ENCODE measurements around the gene FCMR.
"Not testable (repeated sequence)": the region's sequence is repeated elsewhere in the genome, so short reads cannot be mapped to it uniquely, and the experiment has no call there.

The FCMR gene

GRCh38 chr1:206867716-206868115, 54.0 kb downstream of the FCMR start:
- DNase-seq = no peak

GRCh38 chr1:206867239-206867638, 54.5 kb downstream of the FCMR start:
- no peak for DNase-seq

DNA sequence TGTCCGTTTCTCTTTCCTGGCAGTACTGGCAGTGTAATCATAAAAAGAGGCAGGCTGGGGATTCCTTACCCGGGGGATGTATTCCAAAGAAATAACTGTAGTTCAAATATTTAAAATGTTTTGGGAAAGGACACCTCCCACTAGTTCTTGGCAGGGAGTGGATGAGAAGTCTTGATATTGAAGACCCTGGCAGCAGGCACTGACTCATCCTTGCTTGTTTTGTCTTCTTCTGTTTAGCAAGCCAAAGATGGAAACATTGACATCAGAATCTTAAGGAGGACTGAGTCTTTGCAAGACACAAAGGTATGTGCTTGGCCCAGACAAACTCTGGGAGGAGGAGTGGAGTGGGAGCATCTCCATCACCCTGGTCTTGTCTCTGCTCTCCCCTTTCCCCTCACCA, 55.7 kb downstream of the FCMR start:
- DNase-seq = no peak

- peak; percentile 78 to 79 for DNase-seq
Observed at GRCh38 chr1:206864939-206865671, 56.6 kb downstream of the FCMR start, which contains the start of gene IL20. Gene IL20 (plus strand): TSS chr1:206865623. CDS start chr1:206865853, 230 bp downstream.

GRCh38 chr1:206863266-206863665, 58.5 kb downstream of the FCMR start:
- no peak for DNase-seq

DNA sequence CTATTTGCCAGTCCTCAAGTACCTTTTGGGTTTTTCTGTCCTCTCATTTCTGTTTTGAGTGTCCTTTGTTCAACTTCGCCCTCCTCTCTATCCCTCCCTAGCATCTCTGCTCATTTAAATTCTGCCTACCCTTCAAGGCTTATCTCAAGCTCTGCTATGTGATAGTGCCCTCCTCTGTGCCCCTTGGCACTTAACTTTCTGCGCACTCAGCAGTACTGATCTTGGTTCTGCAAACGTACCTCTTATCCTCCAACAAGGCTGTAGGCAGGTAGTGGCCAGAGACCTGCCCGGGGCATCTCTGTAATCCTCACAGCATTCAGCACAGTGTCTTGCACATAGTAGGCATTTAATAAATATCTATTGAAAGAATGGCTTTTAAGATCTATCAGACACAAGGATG, 61.6 kb downstream of the FCMR start:
- DNase-seq = no peak

- DNase-seq = peak; percentile 61 to 62
Observed at GRCh38 chr1:206859082-206859521, 62.6 kb downstream of the FCMR start.

- no peak for DNase-seq
Observed at GRCh38 chr1:206856674-206857464, 64.9 kb downstream of the FCMR start.

DNA sequence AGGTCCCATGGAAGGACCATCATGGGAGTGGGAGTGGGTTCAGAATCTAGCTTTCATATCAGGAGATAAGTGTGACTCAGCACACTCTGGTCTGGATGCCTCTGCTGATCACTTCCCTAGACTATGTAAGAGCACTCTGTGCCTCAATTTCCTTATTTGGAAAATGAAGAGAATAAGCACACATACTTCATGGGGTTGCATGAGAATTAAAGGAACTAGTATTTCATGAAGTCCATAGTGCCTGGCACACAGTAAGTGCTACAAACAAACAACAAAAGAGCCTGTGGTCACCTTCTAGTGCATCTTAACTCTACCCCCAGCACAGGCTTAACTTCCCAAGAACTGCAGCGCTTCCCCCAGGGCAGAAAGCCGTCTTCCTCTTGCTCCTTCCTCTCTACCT, 65.9 kb downstream of the FCMR start:
- peak; percentile 36 to 37 for DNase-seq

GRCh38 chr1:206854401-206855129, 67.2 kb downstream of the FCMR start:
- peak in 1 of 2 donors; percentile 25 for DNase-seq

- DNase-seq = not testable (repeated sequence)
Observed at GRCh38 chr1:206853696-206854095, 68.0 kb downstream of the FCMR start.

Measured in inflammatory macrophage (primary cell).